Ectodermal cell (in vitro differentiated cells): Measurements from ENCODE around the gene CDHR1.

ENCODE experiments used
- H3K27ac ChIP-seq: 2 replicates; pipeline ENCODE4 v1.7.0; 2013; ENCODE audit warnings: mild to moderate bottlenecking, low read depth, low read length; ENCODE audit not compliant: insufficient read depth, poor library complexity, severe bottlenecking
- H3K27me3 ChIP-seq: 2 replicates; pipeline ENCODE4 v1.7.0; 2013; ENCODE audit warnings: mild to moderate bottlenecking, low read length; ENCODE audit not compliant: insufficient read depth, control insufficient read depth, poor library complexity, severe bottlenecking
- H3K36me3 ChIP-seq: one replicate; pipeline ENCODE4 v1.7.0; 2013; ENCODE audit warnings: low read length; ENCODE audit not compliant: control insufficient read depth, insufficient read depth
- H3K4me1 ChIP-seq: one replicate; pipeline ENCODE4 v1.7.0; 2013; ENCODE audit warnings: low read length; ENCODE audit not compliant: control insufficient read depth, insufficient read depth
- H3K4me3 ChIP-seq: 2 replicates; pipeline ENCODE4 v1.7.0; 2013; ENCODE audit warnings: low read depth, low read length, control low read depth; ENCODE audit not compliant: insufficient read depth
- H3K9me3 ChIP-seq: 2 replicates; pipeline ENCODE4 v1.7.0; 2013; ENCODE audit warnings: mild to moderate bottlenecking, low read length, moderate library complexity; ENCODE audit not compliant: control insufficient read depth
- WGBS, 2 experiments: methylation state at CpG; one replicate each; pipeline ENCODE4 v1.1.7; 2013; ENCODE audit warnings: missing lambda C conversion rate in 2 of 2; 5-methylcytosine and 5-hydroxymethylcytosine counted together

Gene CDHR1

GRCh38 chr10:84257343-84258020 lies 63.1 kb downstream of the CDHR1 start:
- H3K4me3 ChIP-seq: no peak overlapping the region
- 84 to 85% methylated on average over 15 of the region's 15 CpGs for WGBS, 2 experiments
- H3K36me3 ChIP-seq: no peaks in the 10 kb centered on the region
- no peaks in the 10 kb centered on the region for H3K4me1 ChIP-seq
- H3K27me3 ChIP-seq: no peaks in the 10 kb centered on the region
- no peaks in the 10 kb centered on the region for H3K9me3 ChIP-seq
- no peak overlapping the region for H3K27ac ChIP-seq

- no peak overlapping the region for H3K4me3 ChIP-seq
- no peaks in the 10 kb centered on the region for H3K9me3 ChIP-seq
- 91 to 95% methylated on average over 7 of the region's 7 CpGs for WGBS, 2 experiments
- no peaks in the 10 kb centered on the region for H3K4me1 ChIP-seq
- no peaks in the 10 kb centered on the region for H3K36me3 ChIP-seq
- H3K27ac ChIP-seq: no peak overlapping the region
- H3K27me3 ChIP-seq: no peaks in the 10 kb centered on the region
Observed at GRCh38 chr10:84258034-84258695, 63.8 kb downstream of the CDHR1 start.

- Histone ChIP-seq H3K36me3 (no peaks in the 10 kb centered on the region), H3K9me3 (no peaks in the 10 kb centered on the region), H3K4me1 (no peaks in the 10 kb centered on the region), H3K27ac (no peak overlapping the region), H3K4me3 (no peak overlapping the region), H3K27me3 (peaks cover 7% of the 10 kb centered on the region)
- WGBS, 2 experiments: 82% methylated on average over 7 of the region's 7 CpGs
Observed at GRCh38 chr10:84261236-84261915, 67.0 kb downstream of the CDHR1 start.

- H3K4me3 ChIP-seq: no peak overlapping the region
- no peak overlapping the region for H3K27ac ChIP-seq
- no peaks in the 10 kb centered on the region for H3K36me3 ChIP-seq
- H3K27me3 ChIP-seq: peaks cover 7% of the 10 kb centered on the region
- H3K9me3 ChIP-seq: no peaks in the 10 kb centered on the region
- no peaks in the 10 kb centered on the region for H3K4me1 ChIP-seq
- 85 to 90% methylated on average over 13 of the region's 13 CpGs for WGBS, 2 experiments
Observed at GRCh38 chr10:84262190-84262956, 68.0 kb downstream of the CDHR1 start.

GRCh38 chr10:84263716-84264115 lies 69.4 kb downstream of the CDHR1 start:
- 89 to 90% methylated on average over 5 of the region's 5 CpGs for WGBS, 2 experiments
- H3K36me3 ChIP-seq: no peaks in the 10 kb centered on the region
- H3K4me3 ChIP-seq: no peak overlapping the region
- no peaks in the 10 kb centered on the region for H3K9me3 ChIP-seq
- H3K4me1 ChIP-seq: no peaks in the 10 kb centered on the region
- H3K27me3 ChIP-seq: peaks cover 7% of the 10 kb centered on the region
- H3K27ac ChIP-seq: no peak overlapping the region

- H3K27me3 ChIP-seq: peaks cover 7% of the 10 kb centered on the region
- no peak overlapping the region for H3K4me3 ChIP-seq
- no peak overlapping the region for H3K27ac ChIP-seq
- WGBS, 2 experiments: 10% methylated on average over 11 of the region's 11 CpGs
- no peaks in the 10 kb centered on the region for H3K4me1 ChIP-seq
- no peaks in the 10 kb centered on the region for H3K9me3 ChIP-seq
- no peaks in the 10 kb centered on the region for H3K36me3 ChIP-seq
Observed at GRCh38 chr10:84264611-84265141, 70.3 kb downstream of the CDHR1 start.

GRCh38 chr10:84265418-84265817 lies 71.1 kb downstream of the CDHR1 start:
- H3K4me1 ChIP-seq: no peaks in the 10 kb centered on the region
- H3K4me3 ChIP-seq: no peak overlapping the region
- no peaks in the 10 kb centered on the region for H3K9me3 ChIP-seq
- 92% methylated on average over 4 of the region's 4 CpGs for WGBS, 2 experiments
- H3K27me3 ChIP-seq: peaks cover 7% of the 10 kb centered on the region
- no peak overlapping the region for H3K27ac ChIP-seq
- no peaks in the 10 kb centered on the region for H3K36me3 ChIP-seq

- peaks cover 7% of the 10 kb centered on the region for H3K27me3 ChIP-seq
- H3K9me3 ChIP-seq: no peaks in the 10 kb centered on the region
- no peaks in the 10 kb centered on the region for H3K36me3 ChIP-seq
- H3K4me3 ChIP-seq: no peak overlapping the region
- no peak overlapping the region for H3K27ac ChIP-seq
- H3K4me1 ChIP-seq: no peaks in the 10 kb centered on the region
- WGBS, 2 experiments: 62 to 63% methylated on average over 7 of the region's 7 CpGs
Observed at GRCh38 chr10:84267503-84268126, 73.3 kb downstream of the CDHR1 start.

GRCh38 chr10:84269162-84269561 lies 74.8 kb downstream of the CDHR1 start:
- Histone ChIP-seq H3K27me3 (peaks cover 2% of the 10 kb centered on the region), H3K27ac (no peak overlapping the region), H3K9me3 (no peaks in the 10 kb centered on the region), H3K4me3 (no peak overlapping the region), H3K36me3 (no peaks in the 10 kb centered on the region), H3K4me1 (no peaks in the 10 kb centered on the region)
- WGBS, 2 experiments: 63 to 100% methylated on average over 1 of the region's 1 CpG
